H1 (cell line): ENCODE data around the gene CD7. TPM values are rescaled to one million over a fixed set of nuclear protein-coding genes. Genes with fewer than 3 reads are reported as not detected.

Experiments
- MAFK ChIP-seq: IDR thresholded peaks from 2 replicates; pipeline ENCODE4 v1.6.1; 2012; ENCODE audit warnings: low read depth, mild to moderate bottlenecking, improper control_type of control experiment, low read length
- NRF1 ChIP-seq: IDR thresholded peaks from 2 replicates; pipeline ENCODE4 v1.6.1; 2011; ENCODE audit warnings: mild to moderate bottlenecking, low read depth, low read length, improper control_type of control experiment
- PHF8 ChIP-seq: fragments of 200-600 bp; sonication (generic); conservative IDR thresholded peaks from 2 replicates; pipeline ENCODE4 v1.7.1; 2012; ENCODE audit warnings: low read depth, mild to moderate bottlenecking, inconsistent platforms, low read length, moderate library complexity
- SUZ12 ChIP-seq: fragments of 200-600 bp; sonication (generic); IDR thresholded peaks from 2 replicates; pipeline ENCODE4 v1.6.1; 2012; ENCODE audit warnings: mild to moderate bottlenecking, inconsistent platforms, low read length, moderate library complexity, mixed read lengths
- YY1 ChIP-seq: IDR thresholded peaks from 2 replicates; pipeline ENCODE4 v1.6.1; 2011; ENCODE audit warnings: low read depth, mild to moderate bottlenecking, low read length
- polyA plus RNA-seq, 7 experiments: library from polyadenylated mRNA; depleted of rRNA in 3 of 7; stranded (reverse) in 5 of 7; unstranded in 2 of 7; fragments of >200 nt in 5 of 7; fragments of 200-250 nt in 2 of 7; gene quantifications; 1 replicate in 5 of 7; 2 replicates in 1 of 7; 4 replicates in 1 of 7; pipeline versions ENCODE4 v1.2.1 to v1.2.3, GENCODE V29; 2011 to 2013; ENCODE audit warnings: missing spikeins in 2 of 7, mixed read lengths in 2 of 7
- total RNA-seq: library from RNA; stranded (reverse); fragmentation: NEBNext Ultra II Directional; extraction: Animal tissue kit (Norgen Biotek cat#: 25700); gene quantifications from 2 replicates; pipeline ENCODE4 v1.2.1, GENCODE V29; 2021
- TF ChIP-seq, protein P1 (sequence below): fragments of 300-600 bp; sonication (generic); IDR thresholded peaks from 2 replicates; pipeline ENCODE4 v1.7.1; 2012; ENCODE audit warnings: low read length, moderate library complexity, mild to moderate bottlenecking, inconsistent platforms; ENCODE audit not compliant: insufficient replicate concordance
- TF ChIP-seq, protein P2 (sequence below), 3 experiments: IDR thresholded peaks; 1 replicate in 2 of 3; 2 replicates in 1 of 3; pipeline versions ENCODE4 v1.5.1 to v1.6.1; 2011; ENCODE audit warnings: low read length in 3 of 3, mild to moderate bottlenecking in 3 of 3, inconsistent platforms in 2 of 3, low read depth in 1 of 3, moderate library complexity in 1 of 3; ENCODE audit not compliant: insufficient read depth in 1 of 3; ENCODE audit errors: control extremely low read depth in 1 of 3

Gene CD7
- total and polyA plus RNA-seq, 2 of the 8 experiments (the other 6 are each of a cell fraction or from before 2014, with no cell fraction given), result 0.83 to 0.86 TPM

DNA sequence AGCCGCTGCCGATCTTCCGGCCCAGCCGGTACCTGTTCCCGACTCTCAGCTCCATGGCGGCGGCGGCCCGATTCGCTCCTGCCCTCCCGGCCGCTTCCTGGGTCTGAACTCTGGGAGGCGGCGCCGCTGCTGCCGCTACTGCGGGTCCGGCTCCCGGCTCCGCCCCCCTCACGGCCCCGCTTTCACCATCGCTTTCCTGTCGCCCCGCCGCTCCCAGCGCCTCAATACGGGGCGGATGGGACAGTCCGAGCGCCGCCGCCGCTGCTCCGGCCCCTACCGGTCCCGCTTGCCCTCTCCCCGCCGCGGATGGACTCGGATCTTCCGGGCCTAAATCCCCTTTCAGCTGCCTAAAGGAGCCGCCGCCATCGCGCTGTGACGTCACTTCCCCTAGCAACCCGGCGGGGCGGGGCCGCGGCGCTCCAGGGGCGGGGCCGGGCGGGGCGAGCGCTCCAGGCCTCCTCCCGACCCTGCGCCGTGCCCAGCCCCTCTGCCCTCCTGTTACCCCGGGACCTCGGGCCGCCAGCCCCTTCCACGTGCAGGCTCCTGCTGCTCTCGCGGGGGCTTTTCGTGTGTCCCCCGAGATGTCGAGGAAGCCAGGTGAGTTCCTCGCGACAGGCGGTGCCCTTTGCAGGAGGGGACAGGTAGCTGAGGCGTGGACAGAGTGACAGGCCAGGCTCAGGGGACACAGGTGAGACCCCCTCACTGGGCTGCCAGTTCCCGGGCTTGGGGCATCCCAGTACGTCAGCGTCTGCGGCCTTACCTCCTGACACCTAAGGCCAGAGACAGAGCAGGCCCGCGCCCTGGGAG, 43.9 kb downstream of the CD7 start, which contains the start of gene CSNK1D (continued):
- TF ChIP-seq, protein P1, sequence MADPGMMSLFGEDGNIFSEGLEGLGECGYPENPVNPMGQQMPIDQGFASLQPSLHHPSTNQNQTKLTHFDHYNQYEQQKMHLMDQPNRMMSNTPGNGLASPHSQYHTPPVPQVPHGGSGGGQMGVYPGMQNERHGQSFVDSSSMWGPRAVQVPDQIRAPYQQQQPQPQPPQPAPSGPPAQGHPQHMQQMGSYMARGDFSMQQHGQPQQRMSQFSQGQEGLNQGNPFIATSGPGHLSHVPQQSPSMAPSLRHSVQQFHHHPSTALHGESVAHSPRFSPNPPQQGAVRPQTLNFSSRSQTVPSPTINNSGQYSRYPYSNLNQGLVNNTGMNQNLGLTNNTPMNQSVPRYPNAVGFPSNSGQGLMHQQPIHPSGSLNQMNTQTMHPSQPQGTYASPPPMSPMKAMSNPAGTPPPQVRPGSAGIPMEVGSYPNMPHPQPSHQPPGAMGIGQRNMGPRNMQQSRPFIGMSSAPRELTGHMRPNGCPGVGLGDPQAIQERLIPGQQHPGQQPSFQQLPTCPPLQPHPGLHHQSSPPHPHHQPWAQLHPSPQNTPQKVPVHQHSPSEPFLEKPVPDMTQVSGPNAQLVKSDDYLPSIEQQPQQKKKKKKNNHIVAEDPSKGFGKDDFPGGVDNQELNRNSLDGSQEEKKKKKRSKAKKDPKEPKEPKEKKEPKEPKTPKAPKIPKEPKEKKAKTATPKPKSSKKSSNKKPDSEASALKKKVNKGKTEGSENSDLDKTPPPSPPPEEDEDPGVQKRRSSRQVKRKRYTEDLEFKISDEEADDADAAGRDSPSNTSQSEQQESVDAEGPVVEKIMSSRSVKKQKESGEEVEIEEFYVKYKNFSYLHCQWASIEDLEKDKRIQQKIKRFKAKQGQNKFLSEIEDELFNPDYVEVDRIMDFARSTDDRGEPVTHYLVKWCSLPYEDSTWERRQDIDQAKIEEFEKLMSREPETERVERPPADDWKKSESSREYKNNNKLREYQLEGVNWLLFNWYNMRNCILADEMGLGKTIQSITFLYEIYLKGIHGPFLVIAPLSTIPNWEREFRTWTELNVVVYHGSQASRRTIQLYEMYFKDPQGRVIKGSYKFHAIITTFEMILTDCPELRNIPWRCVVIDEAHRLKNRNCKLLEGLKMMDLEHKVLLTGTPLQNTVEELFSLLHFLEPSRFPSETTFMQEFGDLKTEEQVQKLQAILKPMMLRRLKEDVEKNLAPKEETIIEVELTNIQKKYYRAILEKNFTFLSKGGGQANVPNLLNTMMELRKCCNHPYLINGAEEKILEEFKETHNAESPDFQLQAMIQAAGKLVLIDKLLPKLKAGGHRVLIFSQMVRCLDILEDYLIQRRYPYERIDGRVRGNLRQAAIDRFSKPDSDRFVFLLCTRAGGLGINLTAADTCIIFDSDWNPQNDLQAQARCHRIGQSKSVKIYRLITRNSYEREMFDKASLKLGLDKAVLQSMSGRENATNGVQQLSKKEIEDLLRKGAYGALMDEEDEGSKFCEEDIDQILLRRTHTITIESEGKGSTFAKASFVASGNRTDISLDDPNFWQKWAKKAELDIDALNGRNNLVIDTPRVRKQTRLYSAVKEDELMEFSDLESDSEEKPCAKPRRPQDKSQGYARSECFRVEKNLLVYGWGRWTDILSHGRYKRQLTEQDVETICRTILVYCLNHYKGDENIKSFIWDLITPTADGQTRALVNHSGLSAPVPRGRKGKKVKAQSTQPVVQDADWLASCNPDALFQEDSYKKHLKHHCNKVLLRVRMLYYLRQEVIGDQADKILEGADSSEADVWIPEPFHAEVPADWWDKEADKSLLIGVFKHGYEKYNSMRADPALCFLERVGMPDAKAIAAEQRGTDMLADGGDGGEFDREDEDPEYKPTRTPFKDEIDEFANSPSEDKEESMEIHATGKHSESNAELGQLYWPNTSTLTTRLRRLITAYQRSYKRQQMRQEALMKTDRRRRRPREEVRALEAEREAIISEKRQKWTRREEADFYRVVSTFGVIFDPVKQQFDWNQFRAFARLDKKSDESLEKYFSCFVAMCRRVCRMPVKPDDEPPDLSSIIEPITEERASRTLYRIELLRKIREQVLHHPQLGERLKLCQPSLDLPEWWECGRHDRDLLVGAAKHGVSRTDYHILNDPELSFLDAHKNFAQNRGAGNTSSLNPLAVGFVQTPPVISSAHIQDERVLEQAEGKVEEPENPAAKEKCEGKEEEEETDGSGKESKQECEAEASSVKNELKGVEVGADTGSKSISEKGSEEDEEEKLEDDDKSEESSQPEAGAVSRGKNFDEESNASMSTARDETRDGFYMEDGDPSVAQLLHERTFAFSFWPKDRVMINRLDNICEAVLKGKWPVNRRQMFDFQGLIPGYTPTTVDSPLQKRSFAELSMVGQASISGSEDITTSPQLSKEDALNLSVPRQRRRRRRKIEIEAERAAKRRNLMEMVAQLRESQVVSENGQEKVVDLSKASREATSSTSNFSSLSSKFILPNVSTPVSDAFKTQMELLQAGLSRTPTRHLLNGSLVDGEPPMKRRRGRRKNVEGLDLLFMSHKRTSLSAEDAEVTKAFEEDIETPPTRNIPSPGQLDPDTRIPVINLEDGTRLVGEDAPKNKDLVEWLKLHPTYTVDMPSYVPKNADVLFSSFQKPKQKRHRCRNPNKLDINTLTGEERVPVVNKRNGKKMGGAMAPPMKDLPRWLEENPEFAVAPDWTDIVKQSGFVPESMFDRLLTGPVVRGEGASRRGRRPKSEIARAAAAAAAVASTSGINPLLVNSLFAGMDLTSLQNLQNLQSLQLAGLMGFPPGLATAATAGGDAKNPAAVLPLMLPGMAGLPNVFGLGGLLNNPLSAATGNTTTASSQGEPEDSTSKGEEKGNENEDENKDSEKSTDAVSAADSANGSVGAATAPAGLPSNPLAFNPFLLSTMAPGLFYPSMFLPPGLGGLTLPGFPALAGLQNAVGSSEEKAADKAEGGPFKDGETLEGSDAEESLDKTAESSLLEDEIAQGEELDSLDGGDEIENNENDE, result no peak
- TF ChIP-seq PHF8 (peak; percentile 69), SUZ12 (no peak), NRF1 (no peak), YY1 (peak; percentile 91), MAFK (no peak)
- TF ChIP-seq, protein P2, sequence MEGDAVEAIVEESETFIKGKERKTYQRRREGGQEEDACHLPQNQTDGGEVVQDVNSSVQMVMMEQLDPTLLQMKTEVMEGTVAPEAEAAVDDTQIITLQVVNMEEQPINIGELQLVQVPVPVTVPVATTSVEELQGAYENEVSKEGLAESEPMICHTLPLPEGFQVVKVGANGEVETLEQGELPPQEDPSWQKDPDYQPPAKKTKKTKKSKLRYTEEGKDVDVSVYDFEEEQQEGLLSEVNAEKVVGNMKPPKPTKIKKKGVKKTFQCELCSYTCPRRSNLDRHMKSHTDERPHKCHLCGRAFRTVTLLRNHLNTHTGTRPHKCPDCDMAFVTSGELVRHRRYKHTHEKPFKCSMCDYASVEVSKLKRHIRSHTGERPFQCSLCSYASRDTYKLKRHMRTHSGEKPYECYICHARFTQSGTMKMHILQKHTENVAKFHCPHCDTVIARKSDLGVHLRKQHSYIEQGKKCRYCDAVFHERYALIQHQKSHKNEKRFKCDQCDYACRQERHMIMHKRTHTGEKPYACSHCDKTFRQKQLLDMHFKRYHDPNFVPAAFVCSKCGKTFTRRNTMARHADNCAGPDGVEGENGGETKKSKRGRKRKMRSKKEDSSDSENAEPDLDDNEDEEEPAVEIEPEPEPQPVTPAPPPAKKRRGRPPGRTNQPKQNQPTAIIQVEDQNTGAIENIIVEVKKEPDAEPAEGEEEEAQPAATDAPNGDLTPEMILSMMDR (IDR thresholded peaks at IDR 0.05; ENCODE audit: control extremely low read depth in 1 of 3, insufficient read depth in 1 of 3, low read depth in 1 of 3, low read length in 3 of 3), result no peak
